ENCODE results near the gene SMYD2. TPM values are rescaled to one million over a fixed set of nuclear protein-coding genes. Genes with fewer than 3 reads are reported as not detected.

Gene SMYD2
- total and polyA plus RNA-seq, 2 donors = 39.9 to 45.0 TPM

GRCh38 chr1:214384373-214385079, 103.6 kb downstream of the SMYD2 start:
- Histone ChIP-seq H3K27ac (ENCODE audit: low read depth in 1 of 2, low read length in 1 of 2) (no peak overlapping the region), H3K27me3 (ENCODE audit: control insufficient read depth in 2 of 2, insufficient read depth in 1 of 2, low read length in 1 of 2) (no peaks in the 10 kb centered on the region), H3K36me3 (ENCODE audit: control insufficient read depth in 2 of 2, insufficient read depth in 2 of 2, low read length in 1 of 2) (no peaks in the 10 kb centered on the region), H3K9me3 (ENCODE audit: control insufficient read depth in 2 of 2, insufficient read depth in 1 of 2, low read length in 1 of 2) (no peaks in the 10 kb centered on the region), H3K4me3 (ENCODE audit: low read length in 2 of 2) (no peak overlapping the region), H3K4me1 (ENCODE audit: control insufficient read depth in 2 of 2, insufficient read depth in 2 of 2, low read length in 2 of 2) (no peaks in the 10 kb centered on the region)
- WGBS = 97% methylated on average over 18 of the region's 18 CpGs
- DNase-seq (ENCODE audit: low read depth in 6 of 9, low spot score in 9 of 9) = no peak

- Histone ChIP-seq H3K36me3 (ENCODE audit: control insufficient read depth in 2 of 2, insufficient read depth in 2 of 2, low read length in 1 of 2) (no peaks in the 10 kb centered on the region), H3K9me3 (ENCODE audit: control insufficient read depth in 2 of 2, insufficient read depth in 1 of 2, low read length in 1 of 2) (no peaks in the 10 kb centered on the region), H3K27me3 (ENCODE audit: control insufficient read depth in 2 of 2, insufficient read depth in 1 of 2, low read length in 1 of 2) (no peaks in the 10 kb centered on the region), H3K4me1 (ENCODE audit: control insufficient read depth in 2 of 2, insufficient read depth in 2 of 2, low read length in 2 of 2) (no peaks in the 10 kb centered on the region), H3K4me3 (ENCODE audit: low read length in 2 of 2) (no peak overlapping the region), H3K27ac (ENCODE audit: low read depth in 1 of 2, low read length in 1 of 2) (no peak overlapping the region)
- 98% methylated on average over 1 of the region's 1 CpG for WGBS
- no peak for DNase-seq (ENCODE audit: low read depth in 6 of 9, low spot score in 9 of 9)
Observed at GRCh38 chr1:214385428-214385827, 104.5 kb downstream of the SMYD2 start.

- no peak for DNase-seq (ENCODE audit: low read depth in 6 of 9, low spot score in 9 of 9)
- Histone ChIP-seq H3K4me1 (ENCODE audit: control insufficient read depth in 2 of 2, insufficient read depth in 2 of 2, low read length in 2 of 2) (no peaks in the 10 kb centered on the region), H3K27me3 (ENCODE audit: control insufficient read depth in 2 of 2, insufficient read depth in 1 of 2, low read length in 1 of 2) (no peaks in the 10 kb centered on the region), H3K9me3 (ENCODE audit: control insufficient read depth in 2 of 2, insufficient read depth in 1 of 2, low read length in 1 of 2) (no peaks in the 10 kb centered on the region), H3K4me3 (ENCODE audit: low read length in 2 of 2) (no peak overlapping the region), H3K27ac (ENCODE audit: low read depth in 1 of 2, low read length in 1 of 2) (no peak overlapping the region), H3K36me3 (ENCODE audit: control insufficient read depth in 2 of 2, insufficient read depth in 2 of 2, low read length in 1 of 2) (no peaks in the 10 kb centered on the region)
- 97% methylated on average over 7 of the region's 7 CpGs for WGBS
Observed at GRCh38 chr1:214386333-214386732, 105.4 kb downstream of the SMYD2 start.
